PFSK-1 (cell line): Measurements from ENCODE around the gene C17orf100.

ENCODE experiments used
- POLR2AphosphoS5 ChIP-seq: IDR thresholded peaks from 2 replicates; pipeline ENCODE4 v1.6.1; 2012; ENCODE audit warnings: low read depth, mild to moderate bottlenecking, control low read depth, low read length, moderate library complexity
- TAF1 ChIP-seq: IDR thresholded peaks from 2 replicates; pipeline ENCODE4 v1.6.1; 2012; ENCODE audit warnings: low read length, control low read depth, borderline replicate concordance; ENCODE audit not compliant: insufficient read depth
- TF ChIP-seq, protein P1 (sequence below), 2 experiments: IDR thresholded peaks; 2 replicates each; pipeline versions ENCODE4 v1.6.1 to v1.8.0; 2011 to 2012; ENCODE audit warnings: low read depth in 2 of 2, low read length in 2 of 2, control low read depth in 1 of 2, inconsistent platforms in 1 of 2, mild to moderate bottlenecking in 1 of 2, moderate library complexity in 1 of 2; ENCODE audit not compliant: insufficient read depth in 1 of 2

DNA sequence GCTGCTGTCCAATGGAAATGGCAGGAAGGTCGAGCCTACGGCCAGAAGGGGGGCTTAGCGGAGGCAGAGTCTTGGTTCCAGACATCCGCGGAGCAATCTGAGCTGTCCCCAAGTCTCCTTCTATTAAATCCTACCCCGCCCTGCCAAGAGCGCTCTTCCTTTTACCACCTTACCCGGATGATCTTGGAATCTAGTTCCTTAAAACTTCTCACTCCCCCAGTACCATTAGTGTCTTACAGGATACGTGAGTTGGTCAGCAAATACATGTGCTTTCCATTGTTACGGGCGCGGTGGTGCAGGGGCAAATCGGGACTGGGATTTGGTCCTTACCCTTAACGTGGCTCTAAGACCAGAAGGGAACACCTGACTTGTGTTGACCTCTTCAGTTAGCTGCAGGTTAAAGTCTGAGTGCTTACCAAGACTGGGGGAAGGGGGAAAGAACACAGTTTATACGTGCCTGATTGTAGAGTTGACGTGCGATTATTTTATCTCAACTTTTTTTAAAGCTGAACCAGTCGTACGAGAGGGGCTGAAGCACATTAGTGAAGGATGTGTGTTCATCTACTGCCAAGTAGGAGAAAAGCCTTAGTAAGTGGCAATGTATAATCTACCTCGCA, 10.2 kb upstream of the C17orf100 start:
- no peak for TF ChIP-seq POLR2AphosphoS5
- TF ChIP-seq, protein P1, sequence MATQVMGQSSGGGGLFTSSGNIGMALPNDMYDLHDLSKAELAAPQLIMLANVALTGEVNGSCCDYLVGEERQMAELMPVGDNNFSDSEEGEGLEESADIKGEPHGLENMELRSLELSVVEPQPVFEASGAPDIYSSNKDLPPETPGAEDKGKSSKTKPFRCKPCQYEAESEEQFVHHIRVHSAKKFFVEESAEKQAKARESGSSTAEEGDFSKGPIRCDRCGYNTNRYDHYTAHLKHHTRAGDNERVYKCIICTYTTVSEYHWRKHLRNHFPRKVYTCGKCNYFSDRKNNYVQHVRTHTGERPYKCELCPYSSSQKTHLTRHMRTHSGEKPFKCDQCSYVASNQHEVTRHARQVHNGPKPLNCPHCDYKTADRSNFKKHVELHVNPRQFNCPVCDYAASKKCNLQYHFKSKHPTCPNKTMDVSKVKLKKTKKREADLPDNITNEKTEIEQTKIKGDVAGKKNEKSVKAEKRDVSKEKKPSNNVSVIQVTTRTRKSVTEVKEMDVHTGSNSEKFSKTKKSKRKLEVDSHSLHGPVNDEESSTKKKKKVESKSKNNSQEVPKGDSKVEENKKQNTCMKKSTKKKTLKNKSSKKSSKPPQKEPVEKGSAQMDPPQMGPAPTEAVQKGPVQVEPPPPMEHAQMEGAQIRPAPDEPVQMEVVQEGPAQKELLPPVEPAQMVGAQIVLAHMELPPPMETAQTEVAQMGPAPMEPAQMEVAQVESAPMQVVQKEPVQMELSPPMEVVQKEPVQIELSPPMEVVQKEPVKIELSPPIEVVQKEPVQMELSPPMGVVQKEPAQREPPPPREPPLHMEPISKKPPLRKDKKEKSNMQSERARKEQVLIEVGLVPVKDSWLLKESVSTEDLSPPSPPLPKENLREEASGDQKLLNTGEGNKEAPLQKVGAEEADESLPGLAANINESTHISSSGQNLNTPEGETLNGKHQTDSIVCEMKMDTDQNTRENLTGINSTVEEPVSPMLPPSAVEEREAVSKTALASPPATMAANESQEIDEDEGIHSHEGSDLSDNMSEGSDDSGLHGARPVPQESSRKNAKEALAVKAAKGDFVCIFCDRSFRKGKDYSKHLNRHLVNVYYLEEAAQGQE (IDR thresholded peaks at IDR 0.05; ENCODE audit: insufficient read depth in 1 of 2, low read depth in 2 of 2, low read length in 2 of 2): no peak
- TF ChIP-seq TAF1: no peak
